ENCODE measurements around the gene ANKIB1. TPM values are rescaled to one million over a fixed set of nuclear protein-coding genes. Genes with fewer than 3 reads are reported as not detected.

The ANKIB1 gene, protein sequence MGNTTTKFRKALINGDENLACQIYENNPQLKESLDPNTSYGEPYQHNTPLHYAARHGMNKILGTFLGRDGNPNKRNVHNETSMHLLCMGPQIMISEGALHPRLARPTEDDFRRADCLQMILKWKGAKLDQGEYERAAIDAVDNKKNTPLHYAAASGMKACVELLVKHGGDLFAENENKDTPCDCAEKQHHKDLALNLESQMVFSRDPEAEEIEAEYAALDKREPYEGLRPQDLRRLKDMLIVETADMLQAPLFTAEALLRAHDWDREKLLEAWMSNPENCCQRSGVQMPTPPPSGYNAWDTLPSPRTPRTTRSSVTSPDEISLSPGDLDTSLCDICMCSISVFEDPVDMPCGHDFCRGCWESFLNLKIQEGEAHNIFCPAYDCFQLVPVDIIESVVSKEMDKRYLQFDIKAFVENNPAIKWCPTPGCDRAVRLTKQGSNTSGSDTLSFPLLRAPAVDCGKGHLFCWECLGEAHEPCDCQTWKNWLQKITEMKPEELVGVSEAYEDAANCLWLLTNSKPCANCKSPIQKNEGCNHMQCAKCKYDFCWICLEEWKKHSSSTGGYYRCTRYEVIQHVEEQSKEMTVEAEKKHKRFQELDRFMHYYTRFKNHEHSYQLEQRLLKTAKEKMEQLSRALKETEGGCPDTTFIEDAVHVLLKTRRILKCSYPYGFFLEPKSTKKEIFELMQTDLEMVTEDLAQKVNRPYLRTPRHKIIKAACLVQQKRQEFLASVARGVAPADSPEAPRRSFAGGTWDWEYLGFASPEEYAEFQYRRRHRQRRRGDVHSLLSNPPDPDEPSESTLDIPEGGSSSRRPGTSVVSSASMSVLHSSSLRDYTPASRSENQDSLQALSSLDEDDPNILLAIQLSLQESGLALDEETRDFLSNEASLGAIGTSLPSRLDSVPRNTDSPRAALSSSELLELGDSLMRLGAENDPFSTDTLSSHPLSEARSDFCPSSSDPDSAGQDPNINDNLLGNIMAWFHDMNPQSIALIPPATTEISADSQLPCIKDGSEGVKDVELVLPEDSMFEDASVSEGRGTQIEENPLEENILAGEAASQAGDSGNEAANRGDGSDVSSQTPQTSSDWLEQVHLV
- 33.0 and 33.8 TPM in 2 replicates for polyA plus RNA-seq

DNA sequence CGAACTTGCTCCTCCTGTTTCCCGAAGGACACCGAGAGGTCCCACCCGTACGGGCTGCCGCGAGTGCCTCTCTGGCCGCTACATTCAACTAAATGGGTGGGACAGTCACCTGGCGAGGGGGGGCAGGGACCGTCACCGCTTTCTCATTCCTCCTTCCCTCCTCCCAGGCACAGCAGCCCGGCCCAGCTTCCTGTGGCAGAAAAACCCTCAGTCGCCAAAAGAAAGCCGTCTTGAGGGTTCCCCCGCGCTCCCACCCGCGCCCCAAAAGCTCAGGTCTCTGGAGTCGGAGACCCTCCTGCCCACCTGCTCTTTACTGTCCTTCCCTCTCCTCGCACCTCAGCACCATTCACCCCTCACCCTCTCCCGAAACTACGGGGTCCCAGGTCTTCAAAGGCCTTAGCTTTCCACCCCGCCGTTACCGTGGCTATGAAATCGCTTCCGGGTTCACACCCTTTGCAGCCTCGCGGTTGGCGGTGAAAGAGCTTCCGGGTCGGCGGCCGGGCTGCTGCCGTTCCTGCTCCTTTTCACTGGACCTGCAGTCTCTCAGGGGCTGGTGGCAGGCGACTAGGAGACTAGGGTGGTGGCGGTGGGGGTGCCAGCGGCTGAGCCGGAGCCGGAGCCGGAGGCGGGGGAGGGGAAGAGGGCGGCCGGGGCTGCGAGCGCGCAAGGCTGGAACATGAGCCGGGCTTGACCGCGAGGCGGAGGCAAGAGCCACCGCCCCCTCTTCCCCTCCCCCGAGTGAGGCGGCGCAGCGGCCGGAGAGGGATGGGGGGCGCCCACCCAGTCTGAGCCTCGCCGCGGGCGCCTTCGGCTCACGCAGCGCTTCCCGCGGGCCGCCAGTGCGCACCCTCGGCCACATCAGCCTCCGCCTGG, at the start of gene ANKIB1, which contains the start of gene KRIT1:
Gene ANKIB1, plus strand, starts transcription at position 488 of the 873 bp plus-strand sequence. CDS start 49,005 bp downstream, outside the sequence.
Gene KRIT1, minus strand, starts transcription at position 428 of the 873 bp plus-strand sequence. CDS start 3,779 bp downstream, outside the sequence.

DNA sequence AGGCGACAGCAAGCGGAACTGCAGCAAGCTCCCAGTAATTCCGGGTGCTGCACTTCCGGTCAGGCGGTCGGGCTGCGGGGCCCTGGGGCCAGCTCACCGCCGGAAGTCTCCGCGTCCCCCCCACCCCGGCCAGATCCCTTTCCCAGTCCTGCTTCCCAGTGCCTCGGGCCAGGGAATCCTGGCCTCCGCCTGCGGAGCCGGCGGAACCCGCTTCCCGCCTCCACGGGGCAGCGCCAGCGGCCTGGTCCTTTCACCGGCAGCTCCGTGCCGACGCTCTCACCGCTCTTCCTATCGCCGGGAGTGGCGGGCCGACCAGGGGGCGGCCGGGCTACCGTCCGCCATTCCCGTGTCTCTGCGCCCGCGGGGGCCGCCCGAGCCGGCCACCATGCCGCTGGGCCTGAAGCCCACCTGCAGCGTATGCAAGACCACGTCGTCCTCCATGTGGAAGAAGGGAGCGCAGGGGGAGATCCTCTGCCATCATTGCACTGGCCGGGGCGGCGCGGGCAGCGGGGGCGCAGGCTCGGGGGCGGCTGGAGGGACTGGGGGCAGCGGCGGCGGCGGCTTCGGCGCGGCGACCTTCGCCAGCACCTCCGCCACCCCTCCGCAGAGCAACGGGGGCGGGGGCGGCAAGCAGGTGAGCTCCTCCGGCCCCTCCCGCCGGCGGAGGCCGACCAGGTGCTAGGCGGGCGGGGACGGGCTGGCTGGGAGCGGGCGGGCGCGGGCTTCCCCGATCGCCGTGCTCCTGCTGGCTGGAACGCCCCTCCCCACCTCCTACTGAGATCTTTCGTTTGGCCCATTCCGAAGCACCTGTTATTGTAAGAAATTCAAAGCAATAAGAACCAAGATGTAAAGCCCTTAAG, 201.8 kb downstream of the ANKIB1 start, which contains the start of gene GATAD1:
Gene GATAD1, plus strand, starts transcription at position 138 of the 860 bp plus-strand sequence. Its CDS starts 248 bp downstream, at position 386.

Other genes with a start within 250 kb of the ANKIB1 start
- gene CYP51A1, start 111.5 kb upstream of the ANKIB1 start, polyA plus RNA-seq: 64.1 and 106 TPM in 2 replicates
- not detected in 2 replicates for gene LRRD1, start 66.8 kb upstream of the ANKIB1 start, polyA plus RNA-seq
- gene KRIT1, start 60 bp upstream of the ANKIB1 start, polyA plus RNA-seq: 35.2 and 52.7 TPM in 2 replicates
- gene GATAD1, start 201.5 kb downstream of the ANKIB1 start, polyA plus RNA-seq: 9.1 and 11.1 TPM in 2 replicates
- 1.5 TPM in 1 of 2 replicates, not detected in the other for gene ERVW-1, start 232.0 kb downstream of the ANKIB1 start, polyA plus RNA-seq

Data from Purkinje cell (primary cell).